ENCODE measurements around the gene PSAP.

Gene PSAP

DNA sequence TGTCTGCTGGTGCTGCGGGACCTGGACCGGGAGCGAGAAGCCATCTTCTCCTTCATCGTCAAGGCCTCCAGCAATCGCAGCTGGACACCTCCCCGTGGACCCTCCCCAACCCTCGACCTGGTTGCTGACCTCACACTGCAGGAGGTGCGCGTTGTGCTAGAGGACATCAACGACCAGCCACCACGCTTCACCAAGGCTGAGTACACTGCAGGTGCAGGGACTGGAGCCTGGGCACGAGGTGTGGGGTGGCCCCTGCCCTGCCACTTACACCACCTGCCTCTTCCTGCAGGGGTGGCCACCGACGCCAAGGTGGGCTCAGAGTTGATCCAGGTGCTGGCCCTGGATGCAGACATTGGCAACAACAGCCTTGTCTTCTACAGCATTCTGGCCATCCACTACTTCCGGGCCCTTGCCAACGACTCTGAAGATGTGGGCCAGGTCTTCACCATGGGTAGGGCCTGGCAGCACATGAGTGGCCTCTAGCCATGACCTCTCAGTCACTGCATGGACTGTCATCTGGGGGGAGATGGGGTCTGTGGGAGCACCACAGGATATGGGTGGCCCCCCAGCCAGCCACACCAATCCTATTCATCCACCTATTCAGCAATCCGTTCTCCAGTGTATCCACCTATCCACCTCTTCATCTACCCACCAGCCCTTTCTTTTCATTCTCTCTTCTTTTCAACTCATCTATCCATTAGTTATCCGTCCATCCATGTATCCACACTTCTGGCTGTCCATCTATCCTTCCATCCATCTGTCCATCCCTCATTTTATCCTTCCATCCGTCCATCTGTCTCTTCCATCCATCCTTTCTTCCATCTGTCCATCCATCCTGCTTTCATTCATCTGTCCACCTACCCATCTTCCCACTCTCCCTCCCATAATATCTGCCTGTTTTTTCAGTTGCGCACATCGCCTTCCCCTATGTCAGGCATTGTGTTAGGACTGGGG is 43.2 kb downstream of the PSAP start:
- TF ChIP-seq, protein P1, sequence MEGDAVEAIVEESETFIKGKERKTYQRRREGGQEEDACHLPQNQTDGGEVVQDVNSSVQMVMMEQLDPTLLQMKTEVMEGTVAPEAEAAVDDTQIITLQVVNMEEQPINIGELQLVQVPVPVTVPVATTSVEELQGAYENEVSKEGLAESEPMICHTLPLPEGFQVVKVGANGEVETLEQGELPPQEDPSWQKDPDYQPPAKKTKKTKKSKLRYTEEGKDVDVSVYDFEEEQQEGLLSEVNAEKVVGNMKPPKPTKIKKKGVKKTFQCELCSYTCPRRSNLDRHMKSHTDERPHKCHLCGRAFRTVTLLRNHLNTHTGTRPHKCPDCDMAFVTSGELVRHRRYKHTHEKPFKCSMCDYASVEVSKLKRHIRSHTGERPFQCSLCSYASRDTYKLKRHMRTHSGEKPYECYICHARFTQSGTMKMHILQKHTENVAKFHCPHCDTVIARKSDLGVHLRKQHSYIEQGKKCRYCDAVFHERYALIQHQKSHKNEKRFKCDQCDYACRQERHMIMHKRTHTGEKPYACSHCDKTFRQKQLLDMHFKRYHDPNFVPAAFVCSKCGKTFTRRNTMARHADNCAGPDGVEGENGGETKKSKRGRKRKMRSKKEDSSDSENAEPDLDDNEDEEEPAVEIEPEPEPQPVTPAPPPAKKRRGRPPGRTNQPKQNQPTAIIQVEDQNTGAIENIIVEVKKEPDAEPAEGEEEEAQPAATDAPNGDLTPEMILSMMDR (IDR thresholded peaks at IDR 0.05; ENCODE audit: control insufficient read depth, insufficient read depth, low read depth, low read length, missing control alignments) = no peak
- H3K4me3 ChIP-seq (ENCODE audit: control insufficient read depth, low read depth, low read length) = no peak overlapping the region
- DNase-seq (ENCODE audit: low read depth) = no peak

DNA sequence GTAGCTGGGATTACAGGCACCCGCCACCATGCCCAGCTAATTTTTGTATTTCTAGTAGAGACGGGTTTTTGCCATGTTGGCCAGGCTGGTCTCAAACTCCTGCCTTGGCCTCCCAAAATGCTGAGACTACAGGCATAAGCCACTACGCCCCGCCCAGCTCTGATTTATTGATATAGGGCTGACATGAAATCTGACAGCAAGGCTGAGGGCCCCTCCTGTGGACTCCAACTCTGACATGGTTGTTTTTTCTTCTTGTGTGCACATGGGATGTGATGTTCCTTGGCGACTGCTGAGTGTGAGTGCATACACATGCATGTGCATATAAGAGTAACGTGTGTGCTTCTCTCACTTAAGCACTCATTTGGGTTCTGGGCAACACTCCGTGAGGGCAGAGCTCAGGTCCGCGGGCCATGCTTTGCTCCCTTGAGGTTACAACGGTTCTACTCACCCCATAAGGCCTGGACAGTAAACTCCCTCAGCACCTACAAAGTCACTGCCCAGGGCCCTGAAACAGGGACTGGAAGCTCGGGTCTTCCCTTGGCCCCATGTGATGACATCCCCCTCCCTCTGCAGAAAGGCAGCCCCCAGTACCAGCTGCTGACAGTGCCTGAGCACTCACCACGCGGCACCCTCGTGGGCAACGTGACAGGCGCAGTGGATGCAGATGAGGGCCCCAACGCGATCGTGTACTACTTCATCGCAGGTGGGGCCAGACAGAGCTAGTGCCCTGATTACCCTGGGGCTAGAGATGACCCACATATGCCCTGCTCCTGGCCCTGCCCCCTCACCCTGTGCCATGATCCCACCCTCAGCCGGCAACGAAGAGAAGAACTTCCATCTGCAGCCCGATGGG is 44.1 kb downstream of the PSAP start:
- no peak for DNase-seq (ENCODE audit: low read depth)
- TF ChIP-seq, protein P1 (IDR thresholded peaks at IDR 0.05; ENCODE audit: control insufficient read depth, insufficient read depth, low read depth, low read length, missing control alignments) = no peak

DNA sequence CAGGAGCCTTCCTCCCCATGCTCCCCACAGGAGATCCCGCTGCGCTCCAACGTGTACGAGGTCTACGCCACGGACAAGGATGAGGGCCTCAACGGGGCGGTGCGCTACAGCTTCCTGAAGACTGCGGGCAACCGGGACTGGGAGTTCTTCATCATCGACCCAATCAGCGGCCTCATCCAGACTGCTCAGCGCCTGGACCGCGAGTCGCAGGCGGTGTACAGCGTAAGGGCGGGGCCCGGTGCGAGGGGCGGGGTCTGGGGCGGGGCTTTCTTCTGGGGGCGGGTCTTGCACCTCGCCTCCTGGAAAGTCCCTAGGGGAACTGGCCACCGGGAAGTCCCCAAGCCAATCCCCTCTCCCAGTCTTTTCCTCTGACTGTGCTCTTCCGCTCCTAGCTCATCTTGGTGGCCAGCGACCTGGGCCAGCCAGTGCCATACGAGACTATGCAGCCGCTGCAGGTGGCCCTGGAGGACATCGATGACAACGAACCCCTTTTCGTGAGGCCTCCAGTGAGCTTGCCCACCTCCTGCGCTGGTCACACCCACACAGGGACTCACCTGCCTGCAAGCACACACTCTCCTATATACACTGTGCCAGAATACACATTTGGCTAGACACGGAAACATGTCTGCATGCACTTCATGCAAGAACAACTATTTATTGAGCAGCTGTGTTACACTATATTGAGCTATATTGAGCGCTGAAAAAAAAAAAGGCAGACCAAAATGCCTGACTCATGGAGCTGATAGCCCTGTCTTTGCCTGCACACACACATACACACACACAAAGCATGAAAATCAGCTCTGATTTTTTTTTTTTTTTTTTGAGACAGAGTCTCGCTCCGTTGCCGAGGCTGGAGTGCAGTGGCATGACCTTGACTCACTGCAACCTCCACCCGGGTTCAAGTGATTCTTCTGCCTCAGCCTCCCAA is 45.0 kb downstream of the PSAP start:
- H3K4me3 ChIP-seq (ENCODE audit: control insufficient read depth, low read depth, low read length) = no peak overlapping the region
- TF ChIP-seq, protein P1 (IDR thresholded peaks at IDR 0.05; ENCODE audit: control insufficient read depth, insufficient read depth, low read depth, low read length, missing control alignments) = no peak
- no peak for DNase-seq (ENCODE audit: low read depth)

More for the DNA sequence above, 44.1 kb downstream of the PSAP start:
- no peak overlapping the region for H3K4me3 ChIP-seq (ENCODE audit: control insufficient read depth, low read depth, low read length)

DNA sequence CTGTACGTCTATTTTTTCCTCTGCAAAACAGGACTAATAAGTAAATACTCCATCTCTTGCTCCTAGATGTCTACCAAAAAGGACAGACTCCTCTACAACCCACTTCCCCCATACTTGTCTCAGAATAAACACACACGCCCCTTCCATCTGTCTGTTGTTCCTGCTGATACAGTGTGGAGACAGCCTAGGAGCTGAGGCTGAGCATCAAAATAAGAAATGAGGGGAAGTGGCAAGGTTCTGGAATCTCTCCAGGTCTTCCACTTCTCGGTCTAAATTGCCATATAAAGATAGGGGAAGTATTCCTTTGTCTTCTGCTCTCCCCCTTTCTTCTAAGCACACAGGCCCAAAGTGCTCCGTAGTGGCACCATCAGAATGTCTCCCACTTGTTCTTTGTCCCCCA is 47.0 kb downstream of the PSAP start:
- TF ChIP-seq, protein P1 (IDR thresholded peaks at IDR 0.05; ENCODE audit: control insufficient read depth, insufficient read depth, low read depth, low read length, missing control alignments) = no peak
- no peak overlapping the region for H3K4me3 ChIP-seq (ENCODE audit: control insufficient read depth, low read depth, low read length)
- no peak for DNase-seq (ENCODE audit: low read depth)

DNA sequence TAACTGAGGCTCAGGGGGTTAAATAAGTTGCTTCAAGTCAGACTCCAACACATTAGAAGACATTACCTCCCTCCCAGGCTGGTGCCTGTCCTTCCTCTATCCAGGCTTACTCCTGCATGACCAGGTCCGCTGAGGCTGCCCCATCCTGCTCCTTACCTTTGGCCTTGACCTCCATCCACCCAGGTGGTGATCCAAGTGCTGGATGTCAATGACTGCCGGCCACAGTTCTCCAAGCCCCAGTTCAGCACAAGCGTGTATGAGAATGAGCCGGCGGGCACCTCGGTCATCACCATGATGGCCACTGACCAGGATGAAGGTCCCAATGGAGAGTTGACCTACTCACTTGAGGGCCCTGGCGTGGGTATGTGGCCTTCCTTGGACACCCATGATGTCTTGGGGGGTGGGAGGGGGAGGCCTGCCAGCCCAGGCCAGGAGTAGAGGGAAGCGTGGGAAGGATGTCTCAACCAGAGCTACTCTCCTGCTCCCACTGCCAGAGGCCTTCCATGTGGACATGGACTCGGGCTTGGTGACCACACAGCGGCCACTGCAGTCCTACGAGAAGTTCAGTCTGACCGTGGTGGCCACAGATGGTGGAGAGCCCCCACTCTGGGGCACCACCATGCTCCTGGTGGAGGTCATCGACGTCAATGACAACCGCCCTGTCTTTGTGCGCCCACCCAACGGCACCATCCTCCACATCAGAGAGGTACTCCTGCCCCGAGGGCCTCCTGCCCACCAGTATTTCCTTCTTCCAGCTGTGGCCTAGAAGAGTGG is 48.1 kb downstream of the PSAP start:
- DNase-seq (ENCODE audit: low read depth) = no peak
- no peak overlapping the region for H3K4me3 ChIP-seq (ENCODE audit: control insufficient read depth, low read depth, low read length)
- TF ChIP-seq, protein P1 (IDR thresholded peaks at IDR 0.05; ENCODE audit: control insufficient read depth, insufficient read depth, low read depth, low read length, missing control alignments) = no peak
